ENCODE measurements around the gene MYH14. TPM values are rescaled to one million over a fixed set of nuclear protein-coding genes. Genes with fewer than 3 reads are reported as not detected.

Gene MYH14
- polyA plus RNA-seq, 1 of the 3 experiments (the other 2 are of a cell fraction): 0.02 TPM

DNA sequence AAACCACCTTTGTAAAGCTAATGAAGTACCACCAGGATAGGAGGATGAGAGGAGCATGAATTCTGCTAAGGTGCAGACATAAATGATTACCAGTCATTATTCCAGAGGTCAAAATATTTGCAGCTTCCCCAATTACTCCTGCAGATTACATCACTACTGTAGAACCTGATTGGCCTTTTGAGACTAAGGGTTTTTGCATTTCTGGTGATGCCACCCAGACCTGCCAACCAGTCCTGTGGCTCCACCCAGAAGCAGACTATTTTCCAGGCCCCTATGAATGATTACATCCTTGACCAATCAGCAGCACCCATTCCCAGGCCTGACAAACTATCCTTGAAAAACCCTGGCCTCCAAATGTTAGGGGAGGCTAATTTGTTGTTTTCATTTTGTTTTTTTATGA, 136.9 kb downstream of the MYH14 start:
- no peaks in the 10 kb centered on the region for H4K20me1 ChIP-seq (ENCODE audit: insufficient read depth)
- DNase-seq: no peak
- ChIA-PET CTCF (interaction anchor here (0.6 to 1.5 kb wide), 2 partner anchors 17 to 581 kb away, joined by 4 to 7 read pairs; no protein-coding TSS in a partner anchor), POLR2A (interaction anchor here (1.4 kb wide), 1 partner anchor 36 kb away, joined by 4 read pairs; the partner anchor contains the start of gene NR1H2)
- no peak overlapping the region for H3K27ac ChIP-seq (ENCODE audit: low read depth in 2 of 2, low read length in 1 of 2)
- no peaks in the 10 kb centered on the region for H3K79me2 ChIP-seq (ENCODE audit: insufficient read depth)
- H2AFZ ChIP-seq (ENCODE audit: low read depth): no peak overlapping the region
- H3K36me3 ChIP-seq (replicated peaks in 1 of 2; ENCODE audit: control insufficient read depth in 1 of 2, insufficient read depth in 2 of 2, low read length in 1 of 2): no peaks in the 10 kb centered on the region
- H3K9me2 ChIP-seq: no peaks in the 10 kb centered on the region
- no peak overlapping the region for H3K4me3 ChIP-seq (ENCODE audit: low read depth in 2 of 2, low read length in 1 of 2)
- TF ChIP-seq RXRA (IDR thresholded peaks at IDR 0.05; ENCODE audit: borderline replicate concordance, low read depth): no peak
- no peak for TF ChIP-seq FOXM1 (IDR thresholded peaks at IDR 0.05; ENCODE audit: low read depth)
- no peak for TF ChIP-seq RAD21 (IDR thresholded peaks at IDR 0.05; ENCODE audit: low read length)
- no peak for TF ChIP-seq RCOR1 (IDR thresholded peaks at IDR 0.05; ENCODE audit: low read length)
- no peak for TF ChIP-seq MEF2A (IDR thresholded peaks at IDR 0.05; ENCODE audit: borderline replicate concordance, low read depth)
- no peak for TF ChIP-seq SMC3 (IDR thresholded peaks at IDR 0.05; ENCODE audit: low read depth, low read length)
- no peak for TF ChIP-seq FOXJ3 (CRISPR knock-in tag; IDR thresholded peaks at IDR 0.05)
- TF ChIP-seq, protein P1, sequence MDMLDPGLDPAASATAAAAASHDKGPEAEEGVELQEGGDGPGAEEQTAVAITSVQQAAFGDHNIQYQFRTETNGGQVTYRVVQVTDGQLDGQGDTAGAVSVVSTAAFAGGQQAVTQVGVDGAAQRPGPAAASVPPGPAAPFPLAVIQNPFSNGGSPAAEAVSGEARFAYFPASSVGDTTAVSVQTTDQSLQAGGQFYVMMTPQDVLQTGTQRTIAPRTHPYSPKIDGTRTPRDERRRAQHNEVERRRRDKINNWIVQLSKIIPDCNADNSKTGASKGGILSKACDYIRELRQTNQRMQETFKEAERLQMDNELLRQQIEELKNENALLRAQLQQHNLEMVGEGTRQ (IDR thresholded peaks at IDR 0.05; ENCODE audit: borderline replicate concordance, low read depth, low read length): no peak
- no peak for TF ChIP-seq YY1 (IDR thresholded peaks at IDR 0.05; ENCODE audit: low read depth)
- TF ChIP-seq EZH2phosphoT487 (IDR thresholded peaks at IDR 0.05; ENCODE audit: borderline replicate concordance, low read depth): no peak
- no peak for TF ChIP-seq SIN3A (IDR thresholded peaks at IDR 0.05; ENCODE audit: borderline replicate concordance, low read depth, low read length)
- TF ChIP-seq JUND (IDR thresholded peaks at IDR 0.05): no peak
- no peak for TF ChIP-seq CHD2 (IDR thresholded peaks at IDR 0.05; ENCODE audit: low read length, partially characterized antibody)
- TF ChIP-seq, protein P2, sequence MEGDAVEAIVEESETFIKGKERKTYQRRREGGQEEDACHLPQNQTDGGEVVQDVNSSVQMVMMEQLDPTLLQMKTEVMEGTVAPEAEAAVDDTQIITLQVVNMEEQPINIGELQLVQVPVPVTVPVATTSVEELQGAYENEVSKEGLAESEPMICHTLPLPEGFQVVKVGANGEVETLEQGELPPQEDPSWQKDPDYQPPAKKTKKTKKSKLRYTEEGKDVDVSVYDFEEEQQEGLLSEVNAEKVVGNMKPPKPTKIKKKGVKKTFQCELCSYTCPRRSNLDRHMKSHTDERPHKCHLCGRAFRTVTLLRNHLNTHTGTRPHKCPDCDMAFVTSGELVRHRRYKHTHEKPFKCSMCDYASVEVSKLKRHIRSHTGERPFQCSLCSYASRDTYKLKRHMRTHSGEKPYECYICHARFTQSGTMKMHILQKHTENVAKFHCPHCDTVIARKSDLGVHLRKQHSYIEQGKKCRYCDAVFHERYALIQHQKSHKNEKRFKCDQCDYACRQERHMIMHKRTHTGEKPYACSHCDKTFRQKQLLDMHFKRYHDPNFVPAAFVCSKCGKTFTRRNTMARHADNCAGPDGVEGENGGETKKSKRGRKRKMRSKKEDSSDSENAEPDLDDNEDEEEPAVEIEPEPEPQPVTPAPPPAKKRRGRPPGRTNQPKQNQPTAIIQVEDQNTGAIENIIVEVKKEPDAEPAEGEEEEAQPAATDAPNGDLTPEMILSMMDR (IDR thresholded peaks at IDR 0.05): no peak
- no peak for TF ChIP-seq MXI1 (IDR thresholded peaks at IDR 0.05; ENCODE audit: low read depth, low read length)
- 0 out of 2 replicates have a peak, but pooled peaks cover 11% of the 10 kb centered on the region for H3K9me3 ChIP-seq
- H3K9ac ChIP-seq: no peak overlapping the region
- H3K4me2 ChIP-seq: no peak overlapping the region
- H3K27me3 ChIP-seq (ENCODE audit: insufficient read depth): no peaks in the 10 kb centered on the region
- H3F3A ChIP-seq (replicated peaks; ENCODE audit: insufficient read depth): no peaks in the 10 kb centered on the region
- no peaks in the 10 kb centered on the region for H3K4me1 ChIP-seq (ENCODE audit: control insufficient read depth in 1 of 2, insufficient read depth in 2 of 2, low read depth in 1 of 2, low read length in 1 of 2)

DNA sequence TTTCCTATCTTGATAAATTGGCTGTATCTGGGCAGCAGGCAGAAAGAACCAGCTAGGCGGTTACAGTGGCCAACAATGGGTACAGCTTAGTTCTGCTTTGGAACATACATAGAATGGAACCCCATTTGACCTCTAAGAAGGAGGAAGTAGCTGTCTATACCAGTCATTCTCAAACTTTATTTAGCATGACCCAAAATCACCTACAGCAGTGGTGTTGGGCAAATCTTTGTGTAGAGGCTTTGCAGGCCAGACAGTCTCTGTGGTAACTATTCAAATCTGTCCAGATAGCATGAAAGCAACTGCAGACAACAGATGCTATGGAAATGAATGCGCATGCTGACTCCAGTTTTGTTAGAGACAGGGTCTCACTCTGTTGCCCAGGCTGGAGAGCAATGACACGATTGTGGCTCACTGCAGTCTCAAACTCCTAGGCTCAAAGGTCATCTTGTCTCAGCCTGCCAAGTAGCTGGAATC, 137.7 kb downstream of the MYH14 start:
- Histone ChIP-seq H3K27me3 (ENCODE audit: insufficient read depth) (no peaks in the 10 kb centered on the region), H3K4me3 (ENCODE audit: low read depth in 2 of 2, low read length in 1 of 2) (no peak overlapping the region), H3K4me2 (no peak overlapping the region), H3K79me2 (ENCODE audit: insufficient read depth) (no peaks in the 10 kb centered on the region), H3K9me2 (no peaks in the 10 kb centered on the region), H4K20me1 (ENCODE audit: insufficient read depth) (no peaks in the 10 kb centered on the region), H3F3A (replicated peaks; ENCODE audit: insufficient read depth) (no peaks in the 10 kb centered on the region), H3K36me3 (replicated peaks in 1 of 2; ENCODE audit: control insufficient read depth in 1 of 2, insufficient read depth in 2 of 2, low read length in 1 of 2) (no peaks in the 10 kb centered on the region), H3K9me3 (0 out of 2 replicates have a peak, but pooled peaks cover 14% of the 10 kb centered on the region), H3K4me1 (ENCODE audit: control insufficient read depth in 1 of 2, insufficient read depth in 2 of 2, low read depth in 1 of 2, low read length in 1 of 2) (no peaks in the 10 kb centered on the region), H3K27ac (ENCODE audit: low read depth in 2 of 2, low read length in 1 of 2) (no peak overlapping the region), H2AFZ (ENCODE audit: low read depth) (no peak overlapping the region), H3K9ac (no peak overlapping the region)
- POLR2A ChIA-PET: interaction anchor here (1.4 kb wide), 1 partner anchor 35 kb away, joined by 4 read pairs; the partner anchor contains the start of gene NR1H2
- DNase-seq: no peak
- WGBS (ENCODE audit: low lambda C conversion rate): 71% methylated on average over 3 of the region's 3 CpGs
- CTCF ChIA-PET: interaction anchor here (1.5 kb wide), 1 partner anchor 16 kb away, joined by 7 read pairs; no protein-coding TSS in a partner anchor
- TF ChIP-seq, protein P3, sequence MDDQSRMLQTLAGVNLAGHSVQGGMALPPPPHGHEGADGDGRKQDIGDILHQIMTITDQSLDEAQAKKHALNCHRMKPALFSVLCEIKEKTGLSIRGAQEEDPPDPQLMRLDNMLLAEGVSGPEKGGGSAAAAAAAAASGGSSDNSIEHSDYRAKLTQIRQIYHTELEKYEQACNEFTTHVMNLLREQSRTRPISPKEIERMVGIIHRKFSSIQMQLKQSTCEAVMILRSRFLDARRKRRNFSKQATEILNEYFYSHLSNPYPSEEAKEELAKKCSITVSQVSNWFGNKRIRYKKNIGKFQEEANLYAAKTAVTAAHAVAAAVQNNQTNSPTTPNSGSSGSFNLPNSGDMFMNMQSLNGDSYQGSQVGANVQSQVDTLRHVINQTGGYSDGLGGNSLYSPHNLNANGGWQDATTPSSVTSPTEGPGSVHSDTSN (IDR thresholded peaks at IDR 0.05): no peak
- TF ChIP-seq RAD21 (IDR thresholded peaks at IDR 0.05; ENCODE audit: low read length): no peak
- no peak for TF ChIP-seq FOSL2 (IDR thresholded peaks at IDR 0.05; ENCODE audit: borderline replicate concordance, low read depth)
- TF ChIP-seq, protein P2 (IDR thresholded peaks at IDR 0.05): no peak
- TF ChIP-seq TEAD4 (IDR thresholded peaks at IDR 0.05; ENCODE audit: borderline replicate concordance, insufficient read depth): no peak
- no peak for TF ChIP-seq SIN3A (IDR thresholded peaks at IDR 0.05; ENCODE audit: borderline replicate concordance, low read depth, low read length)
- TF ChIP-seq MEF2A (IDR thresholded peaks at IDR 0.05; ENCODE audit: borderline replicate concordance, low read depth): no peak
- TF ChIP-seq JUND (IDR thresholded peaks at IDR 0.05): no peak
- TF ChIP-seq, protein P4, sequence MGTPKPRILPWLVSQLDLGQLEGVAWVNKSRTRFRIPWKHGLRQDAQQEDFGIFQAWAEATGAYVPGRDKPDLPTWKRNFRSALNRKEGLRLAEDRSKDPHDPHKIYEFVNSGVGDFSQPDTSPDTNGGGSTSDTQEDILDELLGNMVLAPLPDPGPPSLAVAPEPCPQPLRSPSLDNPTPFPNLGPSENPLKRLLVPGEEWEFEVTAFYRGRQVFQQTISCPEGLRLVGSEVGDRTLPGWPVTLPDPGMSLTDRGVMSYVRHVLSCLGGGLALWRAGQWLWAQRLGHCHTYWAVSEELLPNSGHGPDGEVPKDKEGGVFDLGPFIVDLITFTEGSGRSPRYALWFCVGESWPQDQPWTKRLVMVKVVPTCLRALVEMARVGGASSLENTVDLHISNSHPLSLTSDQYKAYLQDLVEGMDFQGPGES (IDR thresholded peaks at IDR 0.05; ENCODE audit: low read depth, low read length): no peak
- TF ChIP-seq, protein P5, sequence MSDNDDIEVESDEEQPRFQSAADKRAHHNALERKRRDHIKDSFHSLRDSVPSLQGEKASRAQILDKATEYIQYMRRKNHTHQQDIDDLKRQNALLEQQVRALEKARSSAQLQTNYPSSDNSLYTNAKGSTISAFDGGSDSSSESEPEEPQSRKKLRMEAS (IDR thresholded peaks at IDR 0.05; ENCODE audit: low read depth): no peak
- no peak for TF ChIP-seq MXI1 (IDR thresholded peaks at IDR 0.05; ENCODE audit: low read depth, low read length)

All from SK-N-SH (cell line).